A673 (cell line): ENCODE measurements around the gene PLXND1. TPM values are rescaled to one million over a fixed set of nuclear protein-coding genes. Genes with fewer than 3 reads are reported as not detected.
"Not testable (repeated sequence)": the region's sequence is repeated elsewhere in the genome, so short reads cannot be mapped to it uniquely, and the experiment has no call there.

Experiments
- BruUV-seq: library from RNA; stranded (reverse); fragments of 400-500 nt; replicated peaks from 2 replicates; lab custom pipeline; 2021; lab: Mats Ljungman, UMichigan
- CTCF ChIA-PET: fragments of 300-600 bp; sonication (Branson Sonifier 250); formaldehyde crosslinking; loops from one replicate; lab custom pipeline; 2022; ENCODE audit warnings: antibody characterized with exemption; lab: Charles Lee
- POLR2A ChIA-PET: fragments of 300-600 bp; sonication (Branson Sonifier 250); formaldehyde crosslinking; loops from one replicate; lab custom pipeline; 2022; ENCODE audit warnings: antibody characterized with exemption; ENCODE audit not compliant: low non-redundant PET; lab: Charles Lee
- DNase-seq: peaks from one replicate; pipeline ENCODE4 v3.0.0-alpha.2; 2015; ENCODE audit warnings: low spot score
- H3K27ac ChIP-seq: fragments of 200-600 bp; sonication (generic); 2 replicates; pipeline ENCODE4 v1.5.1; 2016; ENCODE audit warnings: mixed run types, low read depth, mild to moderate bottlenecking, mixed read lengths, antibody characterized with exemption, low read length; ENCODE audit not compliant: poor library complexity, severe bottlenecking
- H3K27me3 ChIP-seq: fragments of 200-600 bp; sonication (generic); replicated peaks from 2 replicates; pipeline ENCODE4 v1.6.1; 2017; ENCODE audit warnings: mixed run types, low read depth, mild to moderate bottlenecking, mixed read lengths, antibody characterized with exemption, low read length; ENCODE audit not compliant: insufficient read depth, poor library complexity
- H3K36me3 ChIP-seq: fragments of 200-600 bp; sonication (generic); 2 replicates; pipeline ENCODE4 v1.6.1; 2016; ENCODE audit warnings: mixed run types, mild to moderate bottlenecking, mixed read lengths, antibody characterized with exemption, low read length; ENCODE audit not compliant: insufficient read depth, poor library complexity, severe bottlenecking
- H3K4me1 ChIP-seq: fragments of 200-600 bp; sonication (generic); 2 replicates; pipeline ENCODE4 v1.6.1; 2017; ENCODE audit warnings: mixed run types, mild to moderate bottlenecking, mixed read lengths, antibody characterized with exemption, low read length; ENCODE audit not compliant: insufficient read depth, poor library complexity, severe bottlenecking
- H3K4me3 ChIP-seq: fragments of 200-600 bp; sonication (generic); 2 replicates; pipeline ENCODE4 v1.5.1; 2016; ENCODE audit warnings: low read depth, mixed run types, mild to moderate bottlenecking, mixed read lengths, low read length; ENCODE audit not compliant: poor library complexity, severe bottlenecking
- H3K9me3 ChIP-seq: fragments of 200-600 bp; sonication (generic); 2 replicates; pipeline ENCODE4 v1.6.1; 2016; ENCODE audit warnings: mixed run types, low read depth, mild to moderate bottlenecking, mixed read lengths, antibody characterized with exemption, low read length; ENCODE audit not compliant: poor library complexity, severe bottlenecking
- EZH2 ChIP-seq: fragments of 200-600 bp; sonication (generic); IDR thresholded peaks from 2 replicates; pipeline ENCODE4 v1.6.1; 2017; ENCODE audit warnings: borderline replicate concordance, low read depth, mild to moderate bottlenecking, mixed read lengths, antibody characterized with exemption, low read length; ENCODE audit not compliant: poor library complexity, severe bottlenecking
- intact Hi-C: fragments of 100-400 bp; cut with micrococcal nuclease; formaldehyde crosslinking; loops from one replicate; pipeline ENCODE4 v1.10.0; 2022; ENCODE audit not compliant: unreplicated experiment
- total RNA-seq: library from RNA; stranded (reverse); gene quantifications from 2 replicates; pipeline ENCODE4 v1.2.3, GENCODE V29; 2021
- TF ChIP-seq, protein P1 (sequence below): fragments of 300-800, 200-600 bp; sonication (generic); conservative IDR thresholded peaks from 2 replicates; pipeline ENCODE4 v1.5.1; 2017; ENCODE audit warnings: low read depth, mild to moderate bottlenecking, antibody characterized with exemption, low read length, moderate library complexity, mixed read lengths

Gene PLXND1
- total RNA-seq, 1 experiment from 2014 or later: 31.5 TPM

DNA sequence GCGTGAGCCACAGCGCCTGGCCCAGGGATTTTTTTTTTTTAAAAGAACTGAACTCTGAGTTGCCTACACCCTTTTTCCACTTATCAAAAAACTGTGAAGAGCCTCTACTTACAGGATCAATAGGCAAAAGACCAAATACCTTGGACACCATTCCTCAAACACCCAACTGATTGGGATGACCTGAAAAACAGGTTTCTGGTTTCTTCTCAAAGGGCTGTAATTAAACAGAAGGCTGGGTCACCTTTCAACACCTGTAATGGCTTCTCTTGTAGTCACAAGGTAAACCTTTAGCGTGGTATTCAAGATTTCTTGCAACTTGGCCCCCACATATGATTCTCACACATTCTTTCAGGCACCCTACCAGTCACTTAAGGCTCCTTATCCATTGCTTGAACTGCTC is 38.4 kb upstream of the PLXND1 start:
- no TSS peak for BruUV-seq
- Histone ChIP-seq H3K9me3 (no peaks in the 10 kb centered on the region), H3K27ac (no peak overlapping the region), H3K4me1 (no peaks in the 10 kb centered on the region), H3K36me3 (no peaks in the 10 kb centered on the region), H3K27me3 (no peaks in the 10 kb centered on the region), H3K4me3 (no peak overlapping the region)
- no peak for DNase-seq
- intact Hi-C loops: no loop called here
- TF ChIP-seq, protein P1, sequence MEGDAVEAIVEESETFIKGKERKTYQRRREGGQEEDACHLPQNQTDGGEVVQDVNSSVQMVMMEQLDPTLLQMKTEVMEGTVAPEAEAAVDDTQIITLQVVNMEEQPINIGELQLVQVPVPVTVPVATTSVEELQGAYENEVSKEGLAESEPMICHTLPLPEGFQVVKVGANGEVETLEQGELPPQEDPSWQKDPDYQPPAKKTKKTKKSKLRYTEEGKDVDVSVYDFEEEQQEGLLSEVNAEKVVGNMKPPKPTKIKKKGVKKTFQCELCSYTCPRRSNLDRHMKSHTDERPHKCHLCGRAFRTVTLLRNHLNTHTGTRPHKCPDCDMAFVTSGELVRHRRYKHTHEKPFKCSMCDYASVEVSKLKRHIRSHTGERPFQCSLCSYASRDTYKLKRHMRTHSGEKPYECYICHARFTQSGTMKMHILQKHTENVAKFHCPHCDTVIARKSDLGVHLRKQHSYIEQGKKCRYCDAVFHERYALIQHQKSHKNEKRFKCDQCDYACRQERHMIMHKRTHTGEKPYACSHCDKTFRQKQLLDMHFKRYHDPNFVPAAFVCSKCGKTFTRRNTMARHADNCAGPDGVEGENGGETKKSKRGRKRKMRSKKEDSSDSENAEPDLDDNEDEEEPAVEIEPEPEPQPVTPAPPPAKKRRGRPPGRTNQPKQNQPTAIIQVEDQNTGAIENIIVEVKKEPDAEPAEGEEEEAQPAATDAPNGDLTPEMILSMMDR: no peak
- no peak for TF ChIP-seq EZH2
- ChIA-PET POLR2A (no interaction called here), CTCF (no interaction called here)

DNA sequence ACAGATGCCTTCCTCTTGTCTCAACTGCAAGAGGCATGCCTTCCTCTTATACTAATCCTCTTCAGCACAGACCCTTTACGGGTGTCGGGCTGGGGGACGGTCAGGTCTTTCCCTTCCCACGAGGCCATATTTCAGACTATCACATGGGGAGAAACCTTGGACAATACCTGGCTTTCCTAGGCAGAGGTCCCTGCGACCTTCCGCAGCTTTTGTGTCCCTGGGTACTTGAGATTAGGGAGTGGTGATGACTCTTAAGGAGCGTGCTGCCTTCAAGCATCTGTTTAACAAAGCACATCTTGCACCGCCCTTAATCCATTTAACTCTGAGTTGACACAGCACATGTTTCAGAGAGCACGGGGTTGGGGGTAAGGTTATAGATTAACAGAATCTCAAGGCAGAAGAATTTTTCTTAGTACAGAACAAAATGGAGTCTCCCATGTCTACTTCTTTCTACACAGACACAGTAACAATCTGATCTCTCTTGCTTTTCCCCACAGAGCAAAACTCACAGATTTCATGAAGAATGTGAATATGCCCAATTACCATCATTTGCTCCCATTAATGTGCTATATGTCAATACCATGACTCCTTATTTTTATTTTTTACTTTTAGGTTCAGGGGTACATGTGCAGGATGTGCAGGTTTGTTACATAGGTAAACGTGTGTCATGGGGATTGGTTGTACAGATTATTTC is 35.2 kb upstream of the PLXND1 start:
- H3K27ac ChIP-seq, H3K27me3 ChIP-seq, H3K4me3 ChIP-seq, POLR2A ChIA-PET, H3K9me3 ChIP-seq, H3K36me3 ChIP-seq, H3K4me1 ChIP-seq, CTCF ChIA-PET, intact Hi-C loops, DNase-seq, BruUV-seq: not testable (repeated sequence)

DNA sequence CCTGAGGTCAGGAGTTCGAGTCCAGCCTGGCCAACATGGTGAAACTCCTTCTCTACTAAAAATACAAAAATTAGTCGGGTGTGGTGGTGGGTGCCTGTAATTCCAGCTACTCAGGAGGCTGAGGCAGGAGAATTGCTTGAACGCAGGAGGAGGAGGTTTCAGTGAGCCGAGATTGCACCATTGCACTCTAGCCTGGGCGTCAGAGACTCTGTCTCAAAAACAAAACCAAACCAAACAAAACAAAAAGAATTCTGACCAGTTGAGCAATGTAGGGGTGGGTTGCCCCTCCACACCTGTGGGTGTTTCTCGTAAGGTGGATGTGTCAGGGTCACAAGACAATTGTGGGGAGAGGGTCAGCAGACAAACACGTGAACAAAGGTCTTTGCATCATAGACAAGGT is 34.5 kb upstream of the PLXND1 start:
- H3K27ac ChIP-seq, H3K9me3 ChIP-seq, H3K4me1 ChIP-seq, POLR2A ChIA-PET, CTCF ChIA-PET, intact Hi-C loops, H3K36me3 ChIP-seq, BruUV-seq, DNase-seq, H3K4me3 ChIP-seq, H3K27me3 ChIP-seq: not testable (repeated sequence)

DNA sequence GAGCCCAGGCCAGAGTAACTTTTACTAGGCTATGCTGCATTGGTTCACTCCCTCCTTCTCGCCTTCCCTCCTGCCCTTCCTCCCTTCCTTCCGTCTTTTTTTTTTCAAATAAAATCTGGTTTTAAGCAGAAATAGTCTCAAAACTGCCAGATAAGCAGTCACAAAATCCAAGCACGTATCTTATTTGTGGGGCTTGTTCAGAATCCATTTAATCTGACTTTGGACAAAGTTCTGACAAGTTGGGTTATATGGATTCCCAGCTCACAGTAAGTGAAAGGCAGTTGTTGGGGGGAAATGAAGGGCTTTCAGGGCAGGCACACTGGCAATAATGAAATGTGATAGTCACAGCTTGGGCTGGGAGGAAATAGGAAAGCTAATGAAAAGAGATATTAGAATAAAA is 32.0 kb upstream of the PLXND1 start:
- CTCF ChIA-PET: no interaction called here
- TF ChIP-seq EZH2: no peak
- TF ChIP-seq, protein P1: no peak
- no peaks in the 10 kb centered on the region for H3K36me3 ChIP-seq
- no peaks in the 10 kb centered on the region for H3K9me3 ChIP-seq
- no peak overlapping the region for H3K27ac ChIP-seq
- H3K4me3 ChIP-seq: no peak overlapping the region
- intact Hi-C loops: no loop called here
- no peaks in the 10 kb centered on the region for H3K27me3 ChIP-seq
- no TSS peak for BruUV-seq
- POLR2A ChIA-PET: interaction anchor here (0.6 kb wide), 1 partner anchor 98 kb away, joined by 3 read pairs; no protein-coding TSS in a partner anchor
- no peak for DNase-seq
- H3K4me1 ChIP-seq: no peaks in the 10 kb centered on the region
